Chondrocyte (in vitro differentiated cells): Measurements from ENCODE around the gene TMEM33. TPM values are rescaled to one million over a fixed set of nuclear protein-coding genes. Genes with fewer than 3 reads are reported as not detected.
"Not testable (repeated sequence)": the region's sequence is repeated elsewhere in the genome, so short reads cannot be mapped to it uniquely, and the experiment has no call there.

ENCODE experiments used
- DNase-seq: peaks from one replicate; pipeline ENCODE4 v3.0.0; 2021; ENCODE audit warnings: mixed read lengths, low spot score
- H3K27ac Mint-ChIP-seq: one replicate; pipeline ENCODE4 v1.8.0; 2021; ENCODE audit warnings: mild to moderate bottlenecking, moderate library complexity, mixed read lengths; ENCODE audit not compliant: unreplicated experiment
- H3K27me3 Mint-ChIP-seq: 2 replicates; pipeline ENCODE4 v1.8.0; 2021; ENCODE audit warnings: low read depth, mixed read lengths
- H3K36me3 Mint-ChIP-seq: 2 replicates; pipeline ENCODE4 v1.8.0; 2021; ENCODE audit warnings: low read depth, mixed read lengths
- H3K4me1 Mint-ChIP-seq: 2 replicates; pipeline ENCODE4 v1.8.0; 2021; ENCODE audit warnings: low read depth, mild to moderate bottlenecking, mixed read lengths
- H3K4me3 Mint-ChIP-seq: one replicate; pipeline ENCODE4 v1.8.0; 2021; ENCODE audit warnings: mild to moderate bottlenecking, moderate library complexity, mixed read lengths; ENCODE audit not compliant: unreplicated experiment
- H3K9me3 Mint-ChIP-seq: 2 replicates; pipeline ENCODE4 v1.8.0; 2021; ENCODE audit warnings: low read depth, mixed read lengths
- total RNA-seq: library from RNA; stranded (reverse); gene quantifications from 3 replicates; pipeline ENCODE4 v1.2.1, GENCODE V29; 2021
- TF ChIP-seq, protein P1 (sequence below): fragments of 200-600 bp; sonication (generic); IDR thresholded peaks from 2 replicates; pipeline ENCODE4 v1.5.0; 2021; ENCODE audit warnings: antibody characterized with exemption, mild to moderate bottlenecking, moderate library complexity

TMEM33 gene
- total RNA-seq, 1 donor from 2014 or later, result 49.9 TPM

DNA sequence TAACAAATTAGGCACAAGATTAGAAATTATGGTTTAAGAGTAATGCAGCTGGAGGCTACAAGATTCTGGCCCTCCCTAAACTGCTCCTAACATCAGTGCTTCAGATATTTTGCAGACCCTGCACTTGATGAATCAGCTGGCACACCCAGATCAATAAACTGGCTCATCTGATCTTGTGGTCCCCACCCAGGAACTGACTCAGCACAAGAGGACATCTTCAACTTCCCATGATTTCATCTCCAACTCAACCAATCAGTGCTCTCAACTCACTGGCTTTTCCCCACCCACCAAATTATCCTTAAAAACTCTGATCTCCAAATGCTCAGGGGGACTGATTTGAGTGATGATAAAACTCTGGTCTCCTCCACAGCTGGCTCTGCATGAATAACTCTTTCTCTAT, 21.7 kb upstream of the TMEM33 start:
- no peaks in the 10 kb centered on the region for H3K36me3 Mint-ChIP-seq
- H3K9me3 Mint-ChIP-seq, result no peaks in the 10 kb centered on the region
- no peak for DNase-seq
- TF ChIP-seq, protein P1, sequence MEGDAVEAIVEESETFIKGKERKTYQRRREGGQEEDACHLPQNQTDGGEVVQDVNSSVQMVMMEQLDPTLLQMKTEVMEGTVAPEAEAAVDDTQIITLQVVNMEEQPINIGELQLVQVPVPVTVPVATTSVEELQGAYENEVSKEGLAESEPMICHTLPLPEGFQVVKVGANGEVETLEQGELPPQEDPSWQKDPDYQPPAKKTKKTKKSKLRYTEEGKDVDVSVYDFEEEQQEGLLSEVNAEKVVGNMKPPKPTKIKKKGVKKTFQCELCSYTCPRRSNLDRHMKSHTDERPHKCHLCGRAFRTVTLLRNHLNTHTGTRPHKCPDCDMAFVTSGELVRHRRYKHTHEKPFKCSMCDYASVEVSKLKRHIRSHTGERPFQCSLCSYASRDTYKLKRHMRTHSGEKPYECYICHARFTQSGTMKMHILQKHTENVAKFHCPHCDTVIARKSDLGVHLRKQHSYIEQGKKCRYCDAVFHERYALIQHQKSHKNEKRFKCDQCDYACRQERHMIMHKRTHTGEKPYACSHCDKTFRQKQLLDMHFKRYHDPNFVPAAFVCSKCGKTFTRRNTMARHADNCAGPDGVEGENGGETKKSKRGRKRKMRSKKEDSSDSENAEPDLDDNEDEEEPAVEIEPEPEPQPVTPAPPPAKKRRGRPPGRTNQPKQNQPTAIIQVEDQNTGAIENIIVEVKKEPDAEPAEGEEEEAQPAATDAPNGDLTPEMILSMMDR, result no peak
- H3K27ac Mint-ChIP-seq, result no peak overlapping the region
- H3K4me3 Mint-ChIP-seq, result no peak overlapping the region
- H3K27me3 Mint-ChIP-seq, result peaks cover 4% of the 10 kb centered on the region
- no peaks in the 10 kb centered on the region for H3K4me1 Mint-ChIP-seq

- TF ChIP-seq, protein P1, result no peak
- Mint-ChIP-seq H3K36me3 (no peaks in the 10 kb centered on the region), H3K27me3 (peaks cover 11% of the 10 kb centered on the region), H3K27ac (no peak overlapping the region), H3K9me3 (peaks cover 5% of the 10 kb centered on the region), H3K4me3 (no peak overlapping the region), H3K4me1 (no peaks in the 10 kb centered on the region)
- no peak for DNase-seq
Observed at GRCh38 chr4:41918278-41918677, 17.0 kb upstream of the TMEM33 start.

- H3K27me3 Mint-ChIP-seq, result peaks cover 15% of the 10 kb centered on the region
- not testable (repeated sequence) for H3K4me1 Mint-ChIP-seq
Observed at GRCh38 chr4:41920416-41920815, 14.8 kb upstream of the TMEM33 start.

DNA sequence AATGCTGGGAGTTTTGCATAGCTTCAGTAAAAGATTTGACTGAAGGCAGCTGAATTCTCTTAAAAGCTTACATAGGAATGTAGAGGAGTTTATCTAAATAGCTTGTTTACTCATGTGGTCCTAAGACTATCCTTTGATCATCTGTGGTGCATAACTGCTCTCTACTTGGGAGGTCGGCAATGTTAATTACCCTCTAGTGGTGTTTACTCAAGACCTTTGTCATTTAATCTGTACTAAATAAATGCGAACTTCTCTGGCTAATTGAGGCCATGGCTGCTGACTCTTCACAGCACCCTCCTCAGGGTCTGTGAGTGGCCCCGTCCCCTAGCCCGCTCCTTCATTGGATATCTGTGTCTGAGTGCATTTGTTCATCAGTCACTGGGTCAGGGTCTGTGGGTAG, 13.8 kb upstream of the TMEM33 start:
- Mint-ChIP-seq H3K36me3 (no peaks in the 10 kb centered on the region), H3K9me3 (peaks cover 5% of the 10 kb centered on the region), H3K27ac (no peak overlapping the region), H3K4me1 (no peaks in the 10 kb centered on the region), H3K27me3 (peaks cover 15% of the 10 kb centered on the region), H3K4me3 (no peak overlapping the region)
- DNase-seq, result no peak
- TF ChIP-seq, protein P1, result no peak

More at GRCh38 chr4:41920416-41920815, 14.8 kb upstream of the TMEM33 start:
- not testable (repeated sequence) for H3K9me3 Mint-ChIP-seq, DNase-seq, H3K36me3 Mint-ChIP-seq, H3K27ac Mint-ChIP-seq, H3K4me3 Mint-ChIP-seq

GRCh38 chr4:41927796-41928499, 7.3 kb upstream of the TMEM33 start:
- Mint-ChIP-seq H3K4me1 (no peaks in the 10 kb centered on the region), H3K9me3 (no peaks in the 10 kb centered on the region), H3K4me3 (no peak overlapping the region)

More at GRCh38 chr4:41927796-41928499, 7.3 kb upstream of the TMEM33 start:
- Mint-ChIP-seq H3K27me3 (peaks cover 37% of the 10 kb centered on the region), H3K27ac (no peak overlapping the region), H3K36me3 (no peaks in the 10 kb centered on the region)
- TF ChIP-seq, protein P1, result no peak
- no peak for DNase-seq
